Hematopoietic multipotent progenitor cell treated with erythropoietin and hydrocortisone succinate and interleukin-3 and kit ligand, for 15 days (in vitro differentiated cells): ENCODE results near the gene ZKSCAN1.
"Not testable (repeated sequence)": the region's sequence is repeated elsewhere in the genome, so short reads cannot be mapped to it uniquely, and the experiment has no call there.

ENCODE experiments used
- DNase-seq: peaks from one replicate; pipeline ENCODE4 v3.0.0-alpha.2; 2015; ENCODE audit warnings: low spot score

The ZKSCAN1 gene

GRCh38 chr7:100003711-100004661, 11.4 kb upstream of the ZKSCAN1 start:
- DNase-seq, result no peak

GRCh38 chr7:100007887-100008286, 7.5 kb upstream of the ZKSCAN1 start:
- no peak for DNase-seq

GRCh38 chr7:100008525-100008924, 6.9 kb upstream of the ZKSCAN1 start:
- no peak for DNase-seq

- not testable (repeated sequence) for DNase-seq
These were observed 5.4 kb upstream of the ZKSCAN1 start for GRCh38 chr7:100009952-100010351.

- no peak for DNase-seq
These were observed 4.5 kb upstream of the ZKSCAN1 start for GRCh38 chr7:100010901-100011300.

GRCh38 chr7:100011516-100011915, 3.9 kb upstream of the ZKSCAN1 start:
- no peak for DNase-seq

GRCh38 chr7:100012385-100013327, 2.7 kb upstream of the ZKSCAN1 start:
- DNase-seq, result not testable (repeated sequence)

GRCh38 chr7:100013328-100013676, 2.1 kb upstream of the ZKSCAN1 start:
- no peak for DNase-seq

GRCh38 chr7:100016215-100016901, 962 bp downstream of the ZKSCAN1 start:
- DNase-seq, result peak; percentile 14

- DNase-seq, result no peak
These were observed 1.9 kb downstream of the ZKSCAN1 start for GRCh38 chr7:100017300-100017699.

- DNase-seq, result no peak
These were observed 2.5 kb downstream of the ZKSCAN1 start for GRCh38 chr7:100017875-100018274.

- DNase-seq, result no peak
These were observed 4.5 kb downstream of the ZKSCAN1 start for GRCh38 chr7:100019908-100020307.

- no peak for DNase-seq
These were observed 5.9 kb downstream of the ZKSCAN1 start for GRCh38 chr7:100021297-100021696.

GRCh38 chr7:100022621-100023020, 7.2 kb downstream of the ZKSCAN1 start:
- no peak for DNase-seq

- DNase-seq, result no peak
These were observed 8.1 kb downstream of the ZKSCAN1 start for GRCh38 chr7:100023526-100023925.

- DNase-seq, result no peak
These were observed 8.7 kb downstream of the ZKSCAN1 start for GRCh38 chr7:100024020-100024619.

- DNase-seq, result no peak
These were observed 11.8 kb downstream of the ZKSCAN1 start for GRCh38 chr7:100027197-100027596.

GRCh38 chr7:100029596-100029995, 14.2 kb downstream of the ZKSCAN1 start:
- no peak for DNase-seq

GRCh38 chr7:100033526-100033925, 18.1 kb downstream of the ZKSCAN1 start:
- DNase-seq, result no peak

GRCh38 chr7:100034871-100035510, 19.6 kb downstream of the ZKSCAN1 start:
- DNase-seq, result no peak

GRCh38 chr7:100035876-100036275, 20.5 kb downstream of the ZKSCAN1 start:
- no peak for DNase-seq
